Activated T-helper 1 cell treated with anti-CD3 and anti-CD28 coated beads, Interleukin-2, amount 50 U/mL, for 16 hours (primary cell): ENCODE results near the gene PGP.
"Not testable (repeated sequence)": the region's sequence is repeated elsewhere in the genome, so short reads cannot be mapped to it uniquely, and the experiment has no call there.

Experiments used
- DNase-seq, 2 donors: peaks; one replicate each; pipeline ENCODE4 v3.0.0-alpha.2; 2020; ENCODE audit warnings: low read depth in 1 of 2, low spot score in 1 of 2

The PGP gene

DNA sequence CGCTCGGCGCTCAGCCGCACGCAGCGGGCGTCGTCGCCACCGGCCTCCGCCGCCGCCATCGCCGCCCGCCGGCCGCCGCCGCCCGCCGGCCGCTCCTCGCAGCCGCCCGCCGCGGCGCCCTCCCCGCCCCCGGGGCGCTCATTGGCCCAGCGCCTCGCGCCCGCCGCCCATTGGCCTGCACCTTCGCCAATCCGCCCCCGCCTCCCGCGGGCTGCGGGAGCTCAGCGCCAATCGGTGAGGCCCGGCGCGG is at the start of gene PGP:
Gene PGP, minus strand, starts transcription at position 122 of the 250 bp plus-strand sequence. Its CDS starts 63 bp downstream, at position 59.
- DNase-seq, result no peak

- DNase-seq, result not testable (repeated sequence)
Observed at GRCh38 chr16:2263026-2263425, 48.4 kb upstream of the PGP start.

GRCh38 chr16:2260250-2260649 is 45.6 kb upstream of the PGP start:
- DNase-seq, result no peak

DNA sequence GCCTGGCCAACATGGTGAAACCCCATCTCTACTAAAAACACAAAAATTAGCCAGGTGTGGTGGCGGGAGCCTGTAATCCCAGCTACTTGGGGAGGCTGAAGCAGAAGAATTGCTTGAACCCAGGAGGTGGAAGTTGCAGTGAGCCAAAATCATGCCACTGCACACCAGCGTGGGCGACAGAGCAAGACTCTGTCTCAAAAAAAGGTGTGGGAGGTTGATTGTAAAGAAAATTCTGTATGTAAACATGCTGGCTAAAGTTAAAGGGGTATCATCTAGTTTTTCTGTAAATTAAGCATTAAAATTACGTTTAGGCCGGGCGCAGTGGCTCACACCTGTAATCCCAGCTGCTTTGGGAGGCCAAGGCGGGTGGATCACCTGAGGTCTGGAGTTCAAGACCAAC is 43.9 kb upstream of the PGP start:
- DNase-seq, result not testable (repeated sequence)

- no peak for DNase-seq
Observed at GRCh38 chr16:2257726-2258125, 43.1 kb upstream of the PGP start.

- DNase-seq, result no peak
Observed at GRCh38 chr16:2256531-2257140, 42.0 kb upstream of the PGP start.

GRCh38 chr16:2253293-2253692 is 38.7 kb upstream of the PGP start:
- no peak for DNase-seq

DNA sequence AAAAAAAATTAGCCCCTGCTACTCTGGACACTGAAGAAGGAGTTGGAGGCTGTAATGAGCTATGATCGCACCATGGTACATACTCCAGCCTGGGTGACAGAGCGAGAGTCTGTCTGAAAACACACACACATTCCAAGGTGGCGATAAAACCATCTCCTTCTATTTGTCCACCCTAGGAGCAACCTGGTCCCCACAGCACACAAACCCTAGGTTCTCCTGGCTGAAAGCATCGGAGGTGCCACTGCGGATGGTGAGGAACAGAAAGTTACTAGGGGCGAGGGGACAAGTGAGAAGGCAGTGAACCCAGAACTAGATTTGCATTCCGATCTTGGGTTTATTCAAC is 38.1 kb upstream of the PGP start:
- no peak for DNase-seq

GRCh38 chr16:2251296-2252111 is 36.9 kb upstream of the PGP start, which contains the start of gene ECI1:
ECI1 (minus strand) TSS chr16:2251587; CDS start chr16:2251566, 21 bp downstream.
- DNase-seq, result peak; percentile 56 to 72

- DNase-seq, result peak in 1 of 2 donors; percentile 30
Observed at GRCh38 chr16:2250652-2251295, 36.1 kb upstream of the PGP start.

GRCh38 chr16:2246301-2246885 is 31.8 kb upstream of the PGP start:
- DNase-seq, result no peak

DNA sequence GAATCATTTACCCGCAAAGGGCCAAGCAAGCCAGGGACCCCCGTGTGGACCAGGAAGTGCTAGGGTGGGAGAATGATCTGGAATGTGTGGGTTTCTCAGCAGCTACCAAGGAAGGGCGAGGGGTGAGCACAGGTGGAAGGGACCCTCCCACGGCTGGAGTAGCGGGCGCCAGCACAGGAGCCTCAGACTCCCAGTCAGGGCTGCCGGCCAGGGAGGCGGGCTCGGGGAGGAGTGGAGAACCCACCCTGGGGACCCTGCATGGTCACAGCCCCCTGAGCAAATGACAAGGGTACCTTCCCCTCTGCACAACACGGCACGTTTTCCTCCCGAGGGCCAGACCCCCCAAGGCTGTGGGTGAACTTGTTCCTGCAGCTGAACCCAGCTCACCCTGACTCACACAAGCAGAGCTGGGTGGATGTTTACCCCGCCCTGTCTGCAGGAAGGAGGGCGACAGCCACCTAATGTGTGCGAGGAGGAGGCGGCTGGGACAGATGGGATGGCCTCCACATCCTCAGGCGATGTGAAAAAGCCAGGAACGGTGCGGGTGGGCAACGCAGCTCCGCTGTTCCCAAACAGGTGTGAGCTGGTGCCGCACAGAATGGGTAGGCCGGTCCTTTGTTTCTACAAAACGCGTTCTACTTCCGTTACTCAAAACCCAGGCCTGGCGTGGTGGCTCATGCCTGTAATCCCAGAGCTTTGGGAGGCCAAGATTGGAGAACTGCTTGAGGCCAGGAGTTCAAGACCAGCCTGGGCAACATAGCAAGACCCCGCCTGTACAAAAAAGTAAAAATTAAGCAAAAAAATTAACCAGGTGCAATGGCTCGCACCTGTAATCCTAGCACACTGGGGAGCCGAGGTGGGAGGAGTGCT is 30.5 kb upstream of the PGP start:
- DNase-seq, result no peak

DNA sequence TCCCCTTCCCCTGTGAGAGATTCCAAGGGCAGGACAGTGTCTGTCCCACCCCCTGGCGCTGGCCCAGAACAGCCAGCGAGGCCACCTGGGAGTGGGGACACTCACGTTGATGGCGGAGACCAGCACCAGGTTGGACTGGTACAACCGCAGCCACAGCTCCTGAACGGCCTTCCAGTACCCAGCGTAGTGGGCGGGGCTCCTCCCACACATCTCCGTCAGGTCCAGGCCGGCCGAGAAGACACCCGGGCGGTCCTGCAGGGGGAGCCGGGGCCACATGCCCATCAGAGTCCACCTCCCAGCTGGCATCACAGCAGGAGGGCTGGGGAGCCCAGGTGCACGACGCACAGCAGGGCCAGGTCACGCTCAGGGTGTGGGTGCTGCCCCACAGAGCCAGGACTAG is 29.7 kb upstream of the PGP start:
- no peak for DNase-seq

- no peak for DNase-seq
Observed at GRCh38 chr16:2243781-2244180, 29.1 kb upstream of the PGP start.

GRCh38 chr16:2243031-2243528 is 28.4 kb upstream of the PGP start:
- no peak for DNase-seq

DNA sequence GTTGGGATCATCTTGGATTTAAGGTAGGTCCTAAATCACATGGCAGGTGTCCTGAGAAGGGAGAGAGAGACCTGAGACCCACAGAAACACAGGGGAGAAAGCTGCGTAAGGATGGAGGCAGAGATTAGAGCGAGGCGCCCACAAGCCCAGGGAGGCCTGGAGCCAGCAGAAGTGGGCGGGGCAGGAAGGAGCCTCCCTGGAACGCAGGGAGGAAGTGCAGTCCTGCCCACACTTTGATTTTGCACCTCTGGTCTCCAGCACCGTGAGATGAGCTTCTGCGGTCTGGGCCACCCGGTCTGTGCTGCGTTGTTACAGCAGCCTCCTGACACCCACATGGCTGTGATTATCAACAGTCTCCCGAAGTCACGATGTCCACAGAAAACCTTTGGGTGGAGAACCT is 28.0 kb upstream of the PGP start:
- no peak for DNase-seq

DNA sequence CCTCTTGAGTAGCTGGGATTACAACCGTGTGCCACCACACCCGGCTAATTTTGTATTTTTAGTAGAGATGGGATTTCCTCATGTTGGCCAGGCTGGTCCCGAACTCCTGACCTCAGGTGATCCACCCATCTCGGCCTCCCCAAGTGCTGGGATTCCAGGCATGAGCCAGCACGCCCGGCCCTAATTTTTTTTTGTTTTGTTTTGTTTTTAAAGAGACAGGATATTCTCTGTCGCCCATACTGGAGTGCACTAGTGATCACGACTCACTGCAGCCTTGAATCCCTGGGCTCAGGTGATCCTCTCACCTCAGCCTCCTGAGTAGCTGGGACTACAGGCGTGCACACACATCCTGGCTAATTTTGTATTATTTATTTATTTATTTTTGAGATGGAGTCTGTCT is 25.7 kb upstream of the PGP start:
- not testable (repeated sequence) for DNase-seq

- DNase-seq, result no peak
Observed at GRCh38 chr16:2238838-2239675, 24.4 kb upstream of the PGP start.

DNA sequence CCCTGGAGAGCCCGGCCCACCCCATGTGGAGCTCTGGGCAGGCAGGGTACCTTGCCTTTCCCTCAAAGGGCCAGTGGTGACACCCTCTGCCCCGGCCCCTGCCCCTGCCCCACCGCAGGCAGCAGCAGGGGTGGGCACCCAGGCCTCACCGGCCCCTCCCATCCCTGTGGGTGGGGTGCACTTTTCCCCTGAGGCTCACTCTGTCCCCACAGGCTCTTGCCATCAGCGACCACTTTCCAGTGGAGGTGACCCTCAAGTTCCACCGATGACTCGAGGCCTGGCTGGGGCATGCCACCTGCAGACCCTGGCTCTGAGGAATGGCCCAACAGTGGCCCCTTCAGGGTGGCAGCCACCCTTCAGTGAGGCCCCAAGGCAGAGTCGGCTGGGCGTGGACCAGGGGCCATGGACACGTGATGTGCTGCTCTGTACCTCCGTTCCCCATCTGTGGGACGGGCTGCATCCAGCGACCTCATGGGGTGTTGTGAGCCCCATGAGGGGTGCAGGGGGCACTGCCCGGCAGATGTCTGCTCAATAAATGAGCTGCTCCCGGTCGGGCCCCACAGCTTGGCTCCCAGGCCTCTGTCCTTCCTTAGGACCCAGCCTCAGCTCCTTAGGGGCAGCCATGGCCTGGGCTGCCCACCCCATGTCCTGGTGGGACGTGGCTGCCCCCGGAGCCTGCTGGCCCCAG is 23.7 kb upstream of the PGP start:
- no peak for DNase-seq
